Lower lobe of right lung (tissue), 2 donors: ENCODE data around the gene RSRP1. TPM values are rescaled to one million over a fixed set of nuclear protein-coding genes. Genes with fewer than 3 reads are reported as not detected.

Experiments used
- ATAC-seq, 2 donors: fragments of 200-7000 bp; cut with Tn5 transposase; one replicate each; pipeline ENCODE4 v1.9.1; 2020 to 2022; ENCODE audit warnings: mild to moderate bottlenecking in 2 of 2, moderate library complexity in 2 of 2
- DNase-seq: peaks from one replicate; pipeline ENCODE4 v3.0.0-alpha.2; 2020
- H3K27ac ChIP-seq: fragments of 200-600 bp; one replicate; pipeline ENCODE4 v1.8.0; 2022
- H3K27me3 ChIP-seq: fragments of 200-600 bp; one replicate; pipeline ENCODE4 v1.8.0; 2022; ENCODE audit warnings: low read depth
- H3K36me3 ChIP-seq: fragments of 200-600 bp; one replicate; pipeline ENCODE4 v1.8.0; 2022; ENCODE audit warnings: mild to moderate bottlenecking
- H3K4me1 ChIP-seq: fragments of 200-600 bp; one replicate; pipeline ENCODE4 v1.8.0; 2022
- H3K4me3 ChIP-seq: fragments of 200-600 bp; one replicate; pipeline ENCODE4 v1.8.0; 2022; ENCODE audit warnings: mild to moderate bottlenecking
- H3K9me3 ChIP-seq: fragments of 200-600 bp; one replicate; pipeline ENCODE4 v1.8.0; 2022
- CTCF ChIP-seq: fragments of 200-600 bp; IDR thresholded peaks from one replicate; pipeline ENCODE4 v1.8.0; 2022; ENCODE audit warnings: antibody characterized with exemption, mild to moderate bottlenecking
- intact Hi-C: fragments of 100-400 bp; cut with DNase I; formaldehyde crosslinking; loops from one replicate; pipeline ENCODE4 v1.11.0; 2022
- total RNA-seq: library from RNA; stranded (reverse); fragmentation: NEBNext Ultra II Directional; extraction: Animal tissue kit (Norgen Biotek cat#: 25700); gene quantifications from one replicate; pipeline ENCODE4 v1.2.1, GENCODE V29; 2021
- donor health status: DM: no; HTN: yes; CAD: no; lungs with severe emphysema.

Gene RSRP1
- total RNA-seq, 1 donor from 2014 or later: 145 TPM

GRCh38 chr1:25194054-25194453 lies 53.2 kb downstream of the RSRP1 start:
- Histone ChIP-seq H3K27ac (no peak overlapping the region), H3K9me3 (no peaks in the 10 kb centered on the region), H3K4me3 (no peak overlapping the region), H3K36me3 (no peaks in the 10 kb centered on the region), H3K27me3 (peaks cover 3% of the 10 kb centered on the region), H3K4me1 (peaks cover 11% of the 10 kb centered on the region)
- TF ChIP-seq CTCF: no peak
- DNase-seq: no peak
- intact Hi-C loops: no loop called here
- ATAC-seq: no peak

GRCh38 chr1:25193229-25193628 lies 54.0 kb downstream of the RSRP1 start:
- no peaks in the 10 kb centered on the region for H3K36me3 ChIP-seq
- peaks cover 3% of the 10 kb centered on the region for H3K27me3 ChIP-seq
- no peak overlapping the region for H3K4me3 ChIP-seq
- no peak overlapping the region for H3K27ac ChIP-seq
- no peak for DNase-seq
- ATAC-seq: no peak
- TF ChIP-seq CTCF: no peak
- H3K9me3 ChIP-seq: no peaks in the 10 kb centered on the region
- intact Hi-C loops: no loop called here
- peaks cover 3% of the 10 kb centered on the region for H3K4me1 ChIP-seq

Other genes with a start within 250 kb of the RSRP1 start
- 44.6 TPM for gene SYF2, start 15.0 kb downstream of the RSRP1 start, total RNA-seq
- gene RHD, start 25.1 kb upstream of the RSRP1 start, total RNA-seq: not detected
- gene TMEM50A, start 90.9 kb upstream of the RSRP1 start, total RNA-seq: 106 TPM
- gene RHCE, start 173.4 kb upstream of the RSRP1 start, total RNA-seq: 0.65 TPM
- gene MACO1, start 183.4 kb upstream of the RSRP1 start, total RNA-seq: 19.7 TPM